WTC11 (cell line): ENCODE data around the gene SEMA3C. TPM values are rescaled to one million over a fixed set of nuclear protein-coding genes. Genes with fewer than 3 reads are reported as not detected.

Experiments
- ATAC-seq: fragments of 200-7000 bp; cut with Tn5 transposase; 2 replicates; pipeline ENCODE4 v1.10.0; 2021; ENCODE audit warnings: mild to moderate bottlenecking, moderate library complexity
- CTCF ChIA-PET: fragments of 300-600 bp; sonication (Branson Sonifier 250); formaldehyde crosslinking; loops from one replicate; lab custom pipeline; 2021; ENCODE audit warnings: antibody characterized with exemption; lab: Charles Lee
- POLR2A ChIA-PET: fragments of 350-600 bp; sonication (Branson Sonifier 250); formaldehyde crosslinking; loops from one replicate; lab custom pipeline; 2021; ENCODE audit warnings: antibody characterized with exemption; lab: Charles Lee
- DNase-seq: peaks from one replicate; pipeline ENCODE4 v3.0.0; 2021; ENCODE audit warnings: low spot score
- H3K27ac Mint-ChIP-seq: 2 replicates; pipeline ENCODE4 v1.8.0; 2021; ENCODE audit warnings: mixed read lengths
- H3K27me3 Mint-ChIP-seq: 2 replicates; pipeline ENCODE4 v1.8.0; 2021; ENCODE audit warnings: low read depth, mild to moderate bottlenecking, moderate library complexity, mixed read lengths
- H3K36me3 Mint-ChIP-seq: 2 replicates; pipeline ENCODE4 v1.8.0; 2021; ENCODE audit warnings: mixed read lengths
- H3K4me1 Mint-ChIP-seq: 2 replicates; pipeline ENCODE4 v1.8.0; 2022; ENCODE audit warnings: mixed read lengths
- H3K4me3 Mint-ChIP-seq: 2 replicates; pipeline ENCODE4 v1.8.0; 2021; ENCODE audit warnings: mild to moderate bottlenecking, moderate library complexity, mixed read lengths
- H3K9me3 Mint-ChIP-seq: 2 replicates; pipeline ENCODE4 v1.8.0; 2021; ENCODE audit warnings: mixed read lengths
- AFF4 ChIP-seq: sonication (generic); formaldehyde crosslinking; IDR thresholded peaks from 2 replicates; pipeline ENCODE4 v1.8.1; 2023; ENCODE audit warnings: mild to moderate bottlenecking, missing genetic modification reagents, borderline replicate concordance
- ARID4B ChIP-seq: sonication (generic); formaldehyde crosslinking; IDR thresholded peaks from 2 replicates; pipeline ENCODE4 v1.8.0; 2023; ENCODE audit warnings: missing genetic modification reagents, mild to moderate bottlenecking, borderline replicate concordance
- CTCF ChIP-seq: fragments of 200-600 bp; IDR thresholded peaks from 2 replicates; pipeline ENCODE4 v1.8.0; 2022; ENCODE audit warnings: antibody characterized with exemption
- EMX1 ChIP-seq: fragments of 250-450 bp; sonication (Bioruptor Pico); IDR thresholded peaks from 2 replicates; pipeline ENCODE4 v1.8.0; 2021; ENCODE audit warnings: mild to moderate bottlenecking
- GRHL2 ChIP-seq: fragments of 250-450 bp; sonication (Bioruptor Pico); IDR thresholded peaks from 2 replicates; pipeline ENCODE4 v1.8.0; 2022; ENCODE audit warnings: mild to moderate bottlenecking, moderate library complexity; ENCODE audit not compliant: insufficient replicate concordance, severe bottlenecking
- NFE2L1 ChIP-seq: sonication (generic); formaldehyde crosslinking; IDR thresholded peaks from 2 replicates; pipeline ENCODE4 v1.8.1; 2023; ENCODE audit warnings: missing genetic modification reagents
- SOX15 ChIP-seq: fragments of 250-450 bp; sonication (Bioruptor Pico); IDR thresholded peaks from 2 replicates; pipeline ENCODE4 v1.9.0; 2021; ENCODE audit warnings: mild to moderate bottlenecking
- SP1 ChIP-seq: sonication (generic); formaldehyde crosslinking; conservative IDR thresholded peaks from 2 replicates; pipeline ENCODE4 v1.8.1; 2022; ENCODE audit warnings: missing genetic modification reagents
- TCF7 ChIP-seq: sonication (generic); formaldehyde crosslinking; IDR thresholded peaks from 2 replicates; pipeline ENCODE4 v1.8.0; 2022; ENCODE audit warnings: mild to moderate bottlenecking, low read depth, missing genetic modification reagents, moderate library complexity
- ZBTB43 ChIP-seq: sonication (generic); formaldehyde crosslinking; IDR thresholded peaks from 2 replicates; pipeline ENCODE4 v1.8.1; 2023; ENCODE audit warnings: mild to moderate bottlenecking, missing genetic modification reagents
- ZNF416 ChIP-seq: fragments of 250-450 bp; sonication (Bioruptor Pico); IDR thresholded peaks from 2 replicates; pipeline ENCODE4 v1.9.0; 2021; ENCODE audit warnings: mild to moderate bottlenecking, inconsistent platforms
- ZNF512 ChIP-seq: sonication (generic); formaldehyde crosslinking; IDR thresholded peaks from 2 replicates; pipeline ENCODE4 v1.8.1; 2022; ENCODE audit warnings: missing genetic modification reagents, borderline replicate concordance
- ZNF532 ChIP-seq: fragments of 250-450 bp; sonication (Bioruptor Pico); IDR thresholded peaks from 2 replicates; pipeline ENCODE4 v1.9.0; 2021; ENCODE audit warnings: mild to moderate bottlenecking, borderline replicate concordance
- total RNA-seq: library from RNA; stranded (reverse); gene quantifications from 3 replicates; pipeline ENCODE4 v1.2.3, GENCODE V29; 2021

Gene SEMA3C
- total RNA-seq, 1 experiment from 2014 or later = 2.1 TPM

- no peak overlapping the region for H3K27ac Mint-ChIP-seq
- TF ChIP-seq AFF4 (CRISPR knock-in tag) (no peak), ARID4B (CRISPR knock-in tag) (no peak), TCF7 (CRISPR knock-in tag) (no peak), ZNF512 (CRISPR knock-in tag) (no peak), SP1 (no peak), CTCF (no peak), SOX15 (CRISPR knock-in tag) (no peak), NFE2L1 (no peak), ZNF532 (CRISPR knock-in tag) (no peak), ZBTB43 (CRISPR knock-in tag) (no peak), GRHL2 (CRISPR knock-in tag) (no peak), EMX1 (CRISPR knock-in tag) (no peak), ZNF416 (CRISPR knock-in tag) (no peak)
- no peaks in the 10 kb centered on the region for H3K36me3 Mint-ChIP-seq
- POLR2A ChIA-PET = no interaction called here
- CTCF ChIA-PET = no interaction called here
- no peak for ATAC-seq
- H3K4me1 Mint-ChIP-seq = peaks cover 16% of the 10 kb centered on the region
- H3K27me3 Mint-ChIP-seq = no peaks in the 10 kb centered on the region
- H3K9me3 Mint-ChIP-seq = no peaks in the 10 kb centered on the region
- no peak for DNase-seq
- H3K4me3 Mint-ChIP-seq = no peak overlapping the region
Observed at GRCh38 chr7:80785276-80785675, 133.6 kb downstream of the SEMA3C start.
